Activated T-cell treated with anti-CD3 and anti-CD28 coated beads for 24 hours (primary cell): ENCODE results near the gene LGALS3BP.
"Not testable (repeated sequence)": the region's sequence is repeated elsewhere in the genome, so short reads cannot be mapped to it uniquely, and the experiment has no call there.

Experiments used
- DNase-seq: peaks from one replicate; pipeline ENCODE4 v3.0.0-alpha.2; 2020; ENCODE audit warnings: low read depth

LGALS3BP gene, protein sequence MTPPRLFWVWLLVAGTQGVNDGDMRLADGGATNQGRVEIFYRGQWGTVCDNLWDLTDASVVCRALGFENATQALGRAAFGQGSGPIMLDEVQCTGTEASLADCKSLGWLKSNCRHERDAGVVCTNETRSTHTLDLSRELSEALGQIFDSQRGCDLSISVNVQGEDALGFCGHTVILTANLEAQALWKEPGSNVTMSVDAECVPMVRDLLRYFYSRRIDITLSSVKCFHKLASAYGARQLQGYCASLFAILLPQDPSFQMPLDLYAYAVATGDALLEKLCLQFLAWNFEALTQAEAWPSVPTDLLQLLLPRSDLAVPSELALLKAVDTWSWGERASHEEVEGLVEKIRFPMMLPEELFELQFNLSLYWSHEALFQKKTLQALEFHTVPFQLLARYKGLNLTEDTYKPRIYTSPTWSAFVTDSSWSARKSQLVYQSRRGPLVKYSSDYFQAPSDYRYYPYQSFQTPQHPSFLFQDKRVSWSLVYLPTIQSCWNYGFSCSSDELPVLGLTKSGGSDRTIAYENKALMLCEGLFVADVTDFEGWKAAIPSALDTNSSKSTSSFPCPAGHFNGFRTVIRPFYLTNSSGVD

DNA sequence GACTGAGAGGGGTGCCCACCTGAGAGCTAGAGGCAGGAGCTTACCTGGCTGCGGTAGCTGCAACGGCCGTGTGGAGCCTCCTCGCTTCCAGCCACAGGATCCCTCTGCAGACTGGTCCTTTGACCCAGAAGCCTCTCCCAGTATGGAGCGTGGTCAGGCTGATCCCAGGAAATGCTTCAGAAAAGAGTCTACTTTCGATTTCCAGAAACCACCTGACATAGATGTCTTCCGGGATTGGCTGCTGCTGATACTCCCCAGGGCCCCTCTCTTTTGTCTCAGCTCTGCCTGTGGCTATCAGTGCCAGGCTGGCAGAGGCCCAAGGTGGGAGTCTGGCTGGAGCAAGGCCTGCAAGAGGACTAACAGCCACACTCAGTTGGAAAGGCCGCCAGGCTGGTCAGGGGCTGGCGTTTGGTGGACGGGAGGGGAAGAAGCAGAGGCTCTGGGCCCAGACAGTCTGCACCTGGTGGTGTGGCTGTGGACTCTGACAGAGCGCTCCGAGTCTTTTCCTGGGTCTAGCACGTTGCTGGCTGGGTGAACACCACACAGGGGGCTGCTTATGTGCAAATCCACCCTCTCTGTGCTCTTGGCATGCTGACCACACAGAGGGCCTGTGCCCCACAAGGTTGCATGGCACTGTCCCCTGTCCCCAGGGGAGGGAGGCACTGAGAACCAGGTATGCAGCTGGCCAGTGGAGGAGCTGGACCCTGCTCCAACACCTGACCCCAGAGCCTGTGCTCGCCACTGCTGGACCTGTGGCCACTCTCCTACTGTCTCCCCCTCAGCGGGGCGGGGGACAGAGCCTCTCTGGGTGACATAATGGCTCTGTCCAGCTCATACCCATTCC lies at the start of gene LGALS3BP:
Gene LGALS3BP, minus strand, starts transcription at position 144 of the 844 bp plus-strand sequence. CDS start 2,732 bp downstream, outside the sequence.
- DNase-seq: no peak

DNA sequence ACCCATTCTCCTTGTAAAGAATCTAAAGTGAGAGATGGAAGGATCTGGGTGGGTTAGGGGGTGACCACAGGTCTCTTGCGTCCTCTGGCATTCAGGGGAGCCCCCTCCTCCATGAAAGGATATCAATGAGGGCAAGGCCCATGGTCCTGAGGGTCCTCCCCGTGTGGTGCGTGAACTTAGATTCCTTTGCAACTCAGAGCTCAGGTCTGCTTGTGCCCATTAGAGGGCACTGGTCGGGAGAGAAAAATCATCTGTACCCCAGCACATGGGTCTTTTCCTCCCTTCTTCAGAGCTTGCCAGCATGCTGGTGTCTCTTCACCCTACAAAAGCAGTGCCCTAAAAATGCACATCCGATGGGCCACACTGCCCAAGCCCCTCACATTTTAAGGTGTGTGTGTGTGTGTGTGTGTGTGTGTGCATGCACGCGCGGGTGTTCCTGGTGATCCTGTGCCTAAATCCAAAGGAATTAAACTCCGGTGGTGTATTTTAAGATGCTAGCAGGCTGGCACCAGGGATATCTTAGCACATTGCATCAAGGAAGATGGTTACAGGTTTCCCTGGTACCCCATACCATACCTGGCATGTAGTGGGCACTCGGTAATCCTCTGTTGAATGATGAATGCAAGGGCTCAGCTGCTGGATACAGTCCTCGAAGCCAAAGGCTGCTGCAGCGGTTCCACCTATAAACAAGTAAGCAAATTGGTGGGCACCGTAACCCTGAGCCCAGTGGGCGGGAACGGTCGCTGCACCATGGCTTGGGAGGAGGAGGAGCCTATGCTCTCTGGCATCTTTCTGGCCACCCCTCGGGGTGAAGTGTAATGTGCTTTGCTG lies 49.0 kb upstream of the LGALS3BP start:
- no peak for DNase-seq

DNA sequence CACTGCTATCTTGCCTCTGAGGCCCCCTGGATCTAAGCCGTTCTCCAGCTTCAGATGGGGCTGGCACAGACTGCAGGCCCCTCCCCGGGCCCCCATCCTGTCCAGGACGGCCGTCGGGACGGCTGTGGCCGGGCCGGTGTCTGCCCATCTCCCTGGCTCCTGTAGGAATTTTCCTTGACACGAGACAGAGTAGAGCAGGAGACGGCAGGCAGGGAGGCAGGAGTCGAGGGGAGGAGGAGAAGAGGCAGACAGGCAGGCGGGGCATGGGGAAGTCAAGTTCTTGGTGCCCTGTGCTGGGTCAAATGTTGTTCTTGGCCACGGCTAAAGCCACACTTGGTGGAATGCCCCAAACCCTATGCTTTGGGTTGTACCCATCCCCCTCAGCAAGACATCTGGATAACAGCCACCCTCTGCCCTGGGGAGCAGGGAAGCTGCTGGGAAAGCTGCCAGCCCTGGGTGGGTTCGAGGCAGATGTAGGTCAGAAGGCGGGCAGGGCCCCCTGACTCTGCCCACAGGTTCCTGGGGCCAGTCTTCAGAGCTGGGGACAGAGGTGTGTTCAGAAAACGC lies 48.3 kb upstream of the LGALS3BP start:
- no peak for DNase-seq

DNA sequence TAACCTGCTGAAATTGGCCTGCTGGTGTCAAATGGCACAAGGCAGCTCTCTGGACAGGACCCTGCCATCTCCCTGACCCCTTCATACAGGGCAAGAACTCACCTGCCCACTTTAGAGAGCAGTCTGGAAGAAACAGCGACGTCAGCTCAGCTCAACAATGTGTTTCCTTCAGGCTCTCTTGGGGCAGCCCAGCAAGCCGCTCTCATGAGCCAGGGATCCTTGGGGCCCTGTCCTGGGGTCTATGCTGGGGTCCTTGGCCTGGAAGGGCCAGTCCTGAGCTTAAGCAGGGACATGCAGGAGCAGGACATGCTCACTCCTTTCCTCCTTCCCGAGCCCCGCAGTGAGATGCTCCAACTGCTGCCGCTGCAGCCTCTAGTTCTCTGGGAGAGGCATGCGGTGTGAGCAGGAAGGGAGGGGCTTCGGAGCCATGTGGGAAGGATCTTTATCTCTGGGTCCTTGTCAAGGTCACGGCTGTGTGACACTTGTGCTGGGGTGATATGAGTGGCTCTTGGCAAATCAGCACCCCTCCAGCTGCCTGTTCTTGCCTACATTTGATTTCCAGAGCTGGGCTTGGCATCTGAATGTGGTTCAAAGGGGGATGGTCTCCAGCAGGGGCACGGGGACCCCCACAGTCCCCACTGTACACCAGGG lies 47.7 kb upstream of the LGALS3BP start:
- no peak for DNase-seq

DNA sequence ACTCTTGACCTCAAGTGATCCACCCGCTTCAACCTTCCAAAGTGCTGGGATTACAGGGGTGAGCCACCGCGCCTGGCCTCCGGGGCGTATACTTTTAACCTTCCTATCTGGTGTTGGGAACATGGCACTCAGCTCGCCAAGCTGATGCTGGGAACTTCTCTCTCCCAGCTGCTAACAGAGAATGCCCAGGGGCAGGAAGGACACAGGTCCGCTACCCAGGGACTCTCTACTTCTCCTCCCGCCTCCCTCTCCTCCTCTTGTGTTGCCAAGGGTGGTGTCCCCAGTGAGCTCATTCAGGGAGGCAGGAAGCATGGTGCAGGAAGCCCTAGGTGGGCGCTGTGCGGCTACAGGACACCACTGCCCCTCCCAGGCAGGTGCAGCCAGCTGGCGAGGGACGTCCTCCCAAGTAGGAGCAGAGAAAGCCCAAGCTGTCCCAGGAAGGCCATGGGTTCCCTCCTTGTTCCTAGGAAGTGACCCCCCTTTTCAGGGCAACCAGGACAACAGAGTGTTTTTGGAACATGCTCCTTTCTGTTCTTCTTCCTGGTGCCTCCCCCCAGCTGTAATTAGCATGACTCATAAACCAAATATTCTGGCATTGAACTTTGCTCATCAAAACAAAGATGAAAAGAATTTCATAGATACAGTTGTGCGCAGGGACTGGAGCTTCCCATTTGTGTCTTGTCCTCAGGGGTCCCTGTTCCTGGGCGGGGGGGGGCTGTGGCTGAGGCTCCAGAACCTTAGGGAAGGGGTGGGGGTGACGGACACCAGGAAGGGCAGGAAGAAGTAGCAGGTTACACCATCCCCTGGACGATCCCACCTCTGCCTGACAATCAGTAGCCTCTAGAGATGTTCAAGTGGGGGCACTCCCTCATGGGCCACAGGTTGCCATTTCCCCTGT lies 46.9 kb upstream of the LGALS3BP start:
- DNase-seq: no peak

DNA sequence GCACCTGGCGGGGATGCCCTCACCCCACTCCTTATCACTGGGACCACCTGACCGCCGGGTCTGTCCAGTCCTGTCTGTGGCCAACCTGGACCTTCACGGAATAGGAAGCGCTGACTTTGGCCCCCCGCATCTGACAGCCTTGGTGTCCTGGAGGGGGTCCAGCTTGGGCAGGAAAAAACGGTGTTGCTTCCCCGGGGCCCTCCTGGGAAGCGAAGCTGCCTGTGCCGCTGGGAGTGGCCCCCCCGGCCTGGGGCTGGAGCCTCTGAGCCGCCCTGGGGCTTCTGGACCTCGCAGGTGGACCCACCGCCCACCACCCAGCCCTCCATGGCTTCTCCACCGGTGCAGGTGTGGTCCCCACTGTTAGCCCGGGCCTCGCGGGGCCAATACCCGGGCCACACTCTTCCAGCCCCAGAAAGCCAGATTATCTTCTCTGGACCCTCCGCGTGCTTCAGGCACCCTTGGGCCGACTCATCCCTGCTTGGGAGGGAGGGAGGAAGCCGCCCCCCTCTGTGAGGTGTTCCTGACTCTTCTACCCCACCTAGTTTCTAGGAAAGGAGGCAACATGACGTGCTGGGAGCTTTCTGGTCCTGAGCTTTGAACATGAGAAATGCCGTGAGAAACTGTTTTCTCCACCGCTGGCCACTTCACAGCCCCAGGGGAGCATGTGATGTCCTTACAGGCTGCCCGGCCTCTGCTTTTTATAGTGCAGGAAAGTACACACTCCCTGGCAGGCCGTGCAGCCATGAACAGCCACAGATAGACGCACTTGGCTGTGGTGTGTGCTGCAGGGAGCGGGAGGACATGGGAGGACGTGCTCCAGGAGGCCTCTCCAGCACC lies 45.4 kb upstream of the LGALS3BP start:
- no peak for DNase-seq

DNA sequence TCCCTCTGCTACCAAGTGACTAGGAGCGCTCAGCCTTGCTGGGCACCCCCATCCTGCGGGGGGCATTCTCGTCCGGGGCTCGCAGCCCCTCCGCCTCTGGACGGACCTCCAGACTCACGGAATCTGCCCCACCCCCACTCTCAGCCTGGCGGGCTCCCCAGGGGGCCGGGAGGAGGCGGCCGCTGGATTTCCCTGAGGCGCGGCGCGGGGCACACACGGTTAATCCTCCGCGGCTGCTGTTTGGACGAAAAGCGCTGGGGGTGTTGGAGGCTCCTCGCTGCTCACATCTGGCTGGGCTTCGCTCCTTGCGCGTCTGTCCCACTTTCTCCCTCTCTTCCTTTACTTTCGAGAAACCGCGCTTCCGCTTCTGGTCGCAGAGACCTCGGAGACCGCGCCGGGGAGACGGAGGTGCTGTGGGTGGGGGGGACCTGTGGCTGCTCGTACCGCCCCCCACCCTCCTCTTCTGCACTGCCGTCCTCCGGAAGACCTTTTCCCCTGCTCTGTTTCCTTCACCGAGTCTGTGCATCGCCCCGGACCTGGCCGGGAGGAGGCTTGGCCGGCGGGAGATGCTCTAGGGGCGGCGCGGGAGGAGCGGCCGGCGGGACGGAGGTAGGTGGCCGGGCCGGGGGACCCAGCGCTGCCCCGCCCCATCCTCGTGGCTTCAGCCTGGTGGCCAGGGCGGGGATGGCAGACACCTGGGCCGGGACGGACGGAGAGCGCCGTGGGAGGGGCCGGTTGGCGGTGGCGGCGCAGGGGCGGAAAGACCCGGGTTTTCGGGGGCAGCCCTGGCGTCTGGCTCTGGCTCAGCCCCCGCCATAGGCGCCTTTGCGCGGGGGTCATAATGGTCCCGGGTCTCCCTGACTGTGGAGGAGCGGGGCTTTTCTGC lies 44.4 kb upstream of the LGALS3BP start, which contains the start of gene C1QTNF1:
Gene C1QTNF1, plus strand, starts transcription at position 284 of the 886 bp plus-strand sequence. CDS start 19,800 bp downstream, outside the sequence.
- no peak for DNase-seq

DNA sequence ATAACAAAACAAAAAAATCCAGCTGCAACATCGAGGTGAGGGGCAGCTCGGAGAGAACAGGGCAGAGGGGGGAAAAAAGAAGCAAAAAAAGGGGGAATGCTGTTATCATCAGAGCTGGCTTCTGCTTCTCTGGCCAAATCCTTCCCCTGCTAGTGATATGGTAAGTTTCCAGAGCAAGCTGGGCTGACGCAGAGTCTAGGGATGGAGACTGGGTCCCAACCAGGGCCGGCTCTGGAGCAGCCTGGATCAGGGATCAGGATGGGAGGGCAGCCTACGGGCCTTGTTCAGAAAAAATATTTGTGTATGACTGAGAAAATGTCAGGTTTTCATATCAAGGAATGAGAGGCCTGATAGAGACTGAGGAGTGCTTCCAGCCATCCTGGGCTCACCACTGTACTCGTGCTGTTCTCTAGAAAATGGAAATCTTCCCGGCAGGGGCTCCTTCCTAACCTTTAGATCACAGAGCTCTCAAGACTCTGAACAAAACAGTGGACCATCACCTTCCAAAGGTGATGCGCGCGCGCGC lies 43.5 kb upstream of the LGALS3BP start:
- DNase-seq: no peak

DNA sequence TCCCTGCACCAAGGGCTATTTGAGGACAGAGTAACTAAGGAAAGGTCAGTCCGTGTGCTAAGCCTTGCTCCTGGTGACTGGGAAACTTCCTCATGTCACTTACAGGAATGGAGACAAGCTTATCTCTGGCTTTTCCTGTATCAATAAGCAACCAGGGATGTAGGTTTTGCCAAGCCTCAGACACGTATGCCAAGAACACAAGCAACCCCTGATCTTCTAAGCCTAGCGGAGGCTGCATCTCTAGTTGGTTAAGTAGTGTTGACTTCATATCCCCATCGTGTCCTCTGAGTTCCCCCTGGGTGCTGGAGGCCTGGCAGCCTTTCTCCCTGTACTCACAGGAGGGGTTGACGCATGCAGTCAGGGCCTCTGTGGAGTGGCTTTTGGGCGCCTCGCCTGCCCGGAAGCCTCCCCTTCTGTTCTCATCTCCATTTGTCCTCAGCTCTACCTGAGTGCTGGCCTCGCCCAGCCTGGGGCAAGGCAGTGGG lies 42.8 kb upstream of the LGALS3BP start:
- DNase-seq: no peak

DNA sequence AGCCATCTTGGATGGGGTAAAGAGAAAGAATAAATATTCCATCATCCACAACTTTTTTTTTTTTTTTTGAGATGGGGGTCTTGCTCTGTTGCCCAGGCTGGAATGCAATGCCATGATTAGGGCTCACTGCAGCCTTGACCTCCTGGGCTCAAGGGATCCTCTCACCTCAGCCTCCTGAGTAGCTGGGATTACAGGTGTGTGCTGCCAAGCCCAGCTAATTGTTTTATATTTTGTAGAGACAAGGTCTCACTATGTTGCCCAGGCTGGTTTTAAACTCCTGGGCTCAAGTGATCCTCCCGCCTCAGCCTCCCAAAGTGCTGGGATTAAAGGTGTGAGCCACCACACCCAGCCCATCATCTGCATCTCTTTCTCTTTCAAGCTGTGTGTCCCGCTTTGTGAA lies 42.2 kb upstream of the LGALS3BP start:
- DNase-seq: not testable (repeated sequence)

DNA sequence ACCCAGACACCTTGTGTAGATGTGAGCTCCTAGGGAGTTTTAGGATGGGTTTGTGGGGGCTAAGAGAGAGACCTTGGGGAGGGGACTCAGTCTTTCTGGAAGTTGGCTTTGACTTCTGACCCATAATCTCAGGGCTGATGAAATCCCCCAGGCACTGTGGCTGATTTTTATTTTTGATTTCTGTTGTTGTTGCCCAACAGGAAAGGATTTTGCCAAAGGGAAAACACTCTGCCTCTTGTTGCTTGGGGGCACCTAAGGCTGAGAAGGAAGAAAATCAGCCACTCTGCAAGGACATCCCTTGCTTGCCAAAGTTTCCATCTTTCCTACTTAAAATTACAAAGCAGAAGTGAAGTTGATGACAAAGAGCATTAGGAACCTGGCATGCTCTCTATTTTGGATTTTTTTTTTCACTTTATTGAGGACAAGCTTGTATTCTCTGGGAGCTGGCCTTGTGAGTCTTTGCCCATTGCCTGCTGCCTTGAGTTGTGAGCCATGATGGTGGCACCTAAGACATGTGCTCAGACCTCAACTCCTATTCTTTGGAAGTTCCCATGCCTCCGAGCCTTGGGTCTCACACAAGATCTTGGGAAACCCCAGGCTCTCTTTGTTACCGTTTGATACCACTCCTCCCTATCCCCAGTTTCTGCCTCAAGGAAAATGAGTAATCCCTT lies 41.0 kb upstream of the LGALS3BP start:
- DNase-seq: no peak

DNA sequence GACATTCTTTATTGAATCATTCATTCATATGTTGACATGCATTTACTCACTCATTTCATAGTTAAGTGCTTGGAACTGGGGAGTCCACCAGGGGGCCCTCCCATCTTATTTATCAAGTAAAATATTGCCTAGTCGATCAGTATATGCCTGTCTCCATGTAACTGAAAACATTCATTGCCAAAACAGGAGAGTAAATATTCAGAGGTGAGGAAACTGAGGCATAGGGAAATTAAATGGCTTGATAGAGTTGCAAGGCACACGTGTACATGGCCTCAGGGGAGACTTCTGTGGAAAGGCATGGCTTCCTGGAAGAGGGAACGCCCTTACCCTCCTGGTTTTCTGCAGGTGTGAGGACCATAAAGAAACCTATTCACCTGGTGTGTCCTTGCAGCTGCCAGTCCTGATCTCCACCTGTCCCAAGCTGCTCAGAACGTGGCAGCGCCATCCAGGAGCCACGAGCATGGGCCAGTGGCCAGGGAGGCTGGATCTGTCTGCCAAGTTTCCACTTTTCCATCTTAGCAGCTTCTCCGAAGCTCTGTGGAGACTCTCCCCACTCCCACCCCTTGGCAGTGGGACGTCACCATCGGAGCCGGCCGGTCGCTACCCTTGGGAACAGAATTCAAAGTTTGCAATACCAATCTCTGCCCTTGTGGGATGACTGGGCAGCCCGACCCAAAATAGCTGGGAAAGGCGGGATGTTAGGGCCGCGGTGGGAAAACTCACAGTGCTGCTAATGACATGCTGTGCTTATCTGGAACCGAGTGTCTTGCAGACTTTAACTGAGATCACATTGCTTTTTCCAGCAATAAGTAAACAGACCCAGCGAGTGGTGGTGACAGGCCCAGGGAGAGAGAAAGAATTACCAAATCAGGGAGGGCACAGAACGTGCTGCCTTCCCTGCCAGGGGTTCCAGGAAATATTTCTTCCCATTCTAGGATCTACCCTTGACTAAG lies 40.2 kb upstream of the LGALS3BP start:
- peak; percentile 30 for DNase-seq

DNA sequence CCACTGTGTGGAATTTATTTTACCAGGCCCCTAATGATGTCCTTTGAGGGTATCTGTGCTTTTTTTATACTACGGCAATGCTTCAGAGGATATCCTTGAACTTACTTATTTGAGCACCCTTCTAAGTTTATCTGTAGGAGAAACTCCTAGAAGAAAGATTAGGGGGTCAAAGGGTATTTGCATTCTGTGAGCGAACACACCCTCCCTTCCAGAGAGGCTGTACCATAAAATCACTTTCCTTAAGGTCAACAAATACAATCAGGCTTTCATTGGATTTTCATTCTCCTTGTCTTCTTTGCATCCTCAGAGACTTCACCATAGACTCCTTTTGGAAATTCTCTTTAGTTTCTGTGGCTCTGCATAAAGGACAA lies 39.5 kb upstream of the LGALS3BP start:
- no peak for DNase-seq

DNA sequence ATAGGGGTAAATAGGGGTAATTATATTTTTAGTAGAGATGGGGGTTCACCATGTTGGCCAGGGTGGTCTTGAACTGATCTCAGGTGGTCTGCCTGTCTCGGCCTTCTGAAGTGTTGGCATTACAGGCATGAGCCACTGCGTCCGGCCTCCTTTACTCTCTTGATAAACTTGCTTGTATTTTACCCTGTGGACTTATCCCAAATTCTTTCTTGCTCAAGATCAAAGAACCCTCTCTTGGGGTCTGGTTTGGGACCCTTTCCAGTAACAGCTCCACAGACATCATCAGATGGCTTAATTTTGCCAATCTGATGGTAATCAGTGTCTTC lies 38.6 kb upstream of the LGALS3BP start:
- no peak for DNase-seq

DNA sequence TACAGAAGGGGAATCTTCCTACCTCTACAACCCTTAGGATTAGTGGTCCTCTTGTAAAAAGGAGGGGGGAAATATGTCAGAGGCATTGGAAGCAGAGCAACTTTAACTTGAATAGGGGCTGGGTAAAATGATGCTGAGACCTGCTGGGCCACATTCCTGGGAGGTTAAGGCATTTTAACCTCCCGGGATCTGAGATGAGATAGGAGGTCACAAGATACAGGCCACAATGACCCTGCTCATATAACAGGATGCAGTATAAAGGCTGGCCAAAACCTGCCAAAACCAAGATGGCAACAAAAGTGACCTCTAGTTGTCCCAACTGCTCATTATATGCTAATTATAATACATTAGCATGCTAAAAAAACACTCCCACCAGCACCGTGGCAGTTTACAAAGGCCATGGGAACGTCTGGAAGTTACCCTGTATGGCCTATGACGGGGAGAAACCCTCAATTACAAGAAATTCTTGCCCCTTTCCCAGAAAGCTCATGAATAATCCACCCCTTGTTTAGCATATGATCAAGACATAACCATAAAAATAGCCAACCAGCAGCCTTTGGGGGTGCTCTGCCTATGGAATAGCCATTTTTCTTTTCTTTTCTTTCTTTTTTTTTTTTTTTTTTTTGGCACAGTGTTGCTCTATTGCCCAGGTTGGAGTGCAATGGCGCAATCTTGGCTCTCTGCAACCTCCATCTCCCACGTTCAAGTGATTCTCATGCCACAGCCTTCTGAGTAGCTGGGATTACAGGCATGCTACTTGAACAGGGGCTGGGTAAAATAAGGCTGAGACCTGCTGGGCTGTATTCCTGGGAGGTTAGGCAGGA lies 38.0 kb upstream of the LGALS3BP start:
- DNase-seq: no peak
